ENCODE data around the gene UBQLN1.
A peak's percentile ranks its signal among the peaks of the same experiment; 100 is the strongest.
"Not testable (repeated sequence)": the region's sequence is repeated elsewhere in the genome, so short reads cannot be mapped to it uniquely, and the experiment has no call there.

UBQLN1 gene

GRCh38 chr9:83707768-83708514, at the start of gene UBQLN1:
Gene UBQLN1 (minus strand): TSS chr9:83707958. CDS start chr9:83707679, 279 bp downstream.
- TF ChIP-seq CTCF (IDR thresholded peaks at IDR 0.05; ENCODE audit: unreplicated experiment in 3 of 3) = no peak
- H3K4me3 Mint-ChIP-seq = peak within 1 kb of the TSS; percentile 96 to 97 (median 96)
- peak within 1 kb of the TSS; percentile 97 to 99 (median 99) for H3K27ac Mint-ChIP-seq
- H3K36me3 Mint-ChIP-seq (ENCODE audit: low read depth) = peaks cover 24% of the 10 kb centered on the region
- no peaks in the 10 kb centered on the region for H3K9me3 Mint-ChIP-seq
- H3K27me3 Mint-ChIP-seq (ENCODE audit: low read depth) = no peaks in the 10 kb centered on the region
- H3K4me1 Mint-ChIP-seq = peaks cover 18% of the 10 kb centered on the region

GRCh38 chr9:83754383-83754977, 46.7 kb upstream of the UBQLN1 start:
- H3K9me3 Mint-ChIP-seq = no peaks in the 10 kb centered on the region
- no peak overlapping the region for H3K27ac Mint-ChIP-seq
- H3K4me3 Mint-ChIP-seq = no peak overlapping the region
- H3K36me3 Mint-ChIP-seq (ENCODE audit: low read depth) = peaks cover 11% of the 10 kb centered on the region
- TF ChIP-seq CTCF (IDR thresholded peaks at IDR 0.05; ENCODE audit: unreplicated experiment in 3 of 3) = no peak
- no peaks in the 10 kb centered on the region for H3K4me1 Mint-ChIP-seq
- no peaks in the 10 kb centered on the region for H3K27me3 Mint-ChIP-seq (ENCODE audit: low read depth)

- Mint-ChIP-seq H3K27ac (no peak overlapping the region), H3K36me3 (ENCODE audit: low read depth) (peaks cover 8% of the 10 kb centered on the region), H3K4me3 (no peak overlapping the region), H3K4me1 (no peaks in the 10 kb centered on the region), H3K9me3 (no peaks in the 10 kb centered on the region), H3K27me3 (ENCODE audit: low read depth) (no peaks in the 10 kb centered on the region)
- no peak for TF ChIP-seq CTCF (IDR thresholded peaks at IDR 0.05; ENCODE audit: unreplicated experiment in 3 of 3)
These were observed 41.9 kb upstream of the UBQLN1 start for GRCh38 chr9:83749706-83750105.

GRCh38 chr9:83744206-83744605, 36.4 kb upstream of the UBQLN1 start:
- TF ChIP-seq CTCF (IDR thresholded peaks at IDR 0.05; ENCODE audit: unreplicated experiment in 3 of 3) = no peak
- H3K27me3 Mint-ChIP-seq (ENCODE audit: low read depth) = no peaks in the 10 kb centered on the region
- H3K4me1 Mint-ChIP-seq = no peaks in the 10 kb centered on the region
- no peak overlapping the region for H3K27ac Mint-ChIP-seq
- H3K9me3 Mint-ChIP-seq = no peaks in the 10 kb centered on the region
- H3K4me3 Mint-ChIP-seq = no peak overlapping the region
- no peaks in the 10 kb centered on the region for H3K36me3 Mint-ChIP-seq (ENCODE audit: low read depth)

GRCh38 chr9:83733739-83734138, 26.0 kb upstream of the UBQLN1 start:
- H3K9me3 Mint-ChIP-seq = peaks cover 9% of the 10 kb centered on the region
- no peak overlapping the region for H3K27ac Mint-ChIP-seq
- H3K27me3 Mint-ChIP-seq (ENCODE audit: low read depth) = no peaks in the 10 kb centered on the region
- H3K36me3 Mint-ChIP-seq (ENCODE audit: low read depth) = peaks cover 14% of the 10 kb centered on the region
- no peaks in the 10 kb centered on the region for H3K4me1 Mint-ChIP-seq
- TF ChIP-seq CTCF (IDR thresholded peaks at IDR 0.05; ENCODE audit: unreplicated experiment in 3 of 3) = no peak
- H3K4me3 Mint-ChIP-seq = no peak overlapping the region

- H3K9me3 Mint-ChIP-seq; H3K36me3 Mint-ChIP-seq (ENCODE audit: low read depth); H3K4me3 Mint-ChIP-seq; H3K27me3 Mint-ChIP-seq (ENCODE audit: low read depth); H3K27ac Mint-ChIP-seq; H3K4me1 Mint-ChIP-seq: not testable (repeated sequence)
These were observed 21.0 kb upstream of the UBQLN1 start for GRCh38 chr9:83728591-83729368.
